Skeletal muscle cell (primary cell): Measurements from ENCODE around the gene CTNNA3.
"Not testable (repeated sequence)": the region's sequence is repeated elsewhere in the genome, so short reads cannot be mapped to it uniquely, and the experiment has no call there.

Experiments used
- DNase-seq: peaks from one replicate; pipeline ENCODE4 v3.0.0-alpha.2; 2010; ENCODE audit warnings: low read depth
- H3K4me3 ChIP-seq: 2 replicates; pipeline ENCODE4 v1.5.1; 2011; ENCODE audit warnings: low read depth, mild to moderate bottlenecking, control low read depth, low read length, moderate library complexity

The CTNNA3 gene

GRCh38 chr10:67402620-67403019, 293.4 kb downstream of the CTNNA3 start:
- H3K4me3 ChIP-seq, result no peak overlapping the region
- DNase-seq, result no peak

GRCh38 chr10:67401711-67402110, 294.3 kb downstream of the CTNNA3 start:
- DNase-seq, result no peak
- H3K4me3 ChIP-seq, result no peak overlapping the region

GRCh38 chr10:67386841-67387533, 309.0 kb downstream of the CTNNA3 start:
- H3K4me3 ChIP-seq, DNase-seq: not testable (repeated sequence)

GRCh38 chr10:67386260-67386659, 309.7 kb downstream of the CTNNA3 start:
- DNase-seq, result no peak
- no peak overlapping the region for H3K4me3 ChIP-seq

GRCh38 chr10:67385566-67385965, 310.4 kb downstream of the CTNNA3 start:
- no peak for DNase-seq
- no peak overlapping the region for H3K4me3 ChIP-seq

GRCh38 chr10:67385089-67385488, 310.9 kb downstream of the CTNNA3 start:
- no peak overlapping the region for H3K4me3 ChIP-seq
- DNase-seq, result no peak

- no peak for DNase-seq
- H3K4me3 ChIP-seq, result no peak overlapping the region
Observed at GRCh38 chr10:67331121-67331910, 364.7 kb downstream of the CTNNA3 start.

GRCh38 chr10:67327626-67328535, 368.1 kb downstream of the CTNNA3 start:
- no peak for DNase-seq
- H3K4me3 ChIP-seq, result no peak overlapping the region

- no peak overlapping the region for H3K4me3 ChIP-seq
- no peak for DNase-seq
Observed at GRCh38 chr10:67319976-67320375, 376.0 kb downstream of the CTNNA3 start.

- H3K4me3 ChIP-seq, result no peak overlapping the region
- no peak for DNase-seq
Observed at GRCh38 chr10:67308912-67309311, 387.1 kb downstream of the CTNNA3 start.

- DNase-seq, result no peak
Observed at GRCh38 chr10:67306588-67307205, 389.3 kb downstream of the CTNNA3 start.

GRCh38 chr10:67302701-67303100, 393.3 kb downstream of the CTNNA3 start:
- H3K4me3 ChIP-seq, result no peak overlapping the region
- DNase-seq, result no peak

More at GRCh38 chr10:67306588-67307205, 389.3 kb downstream of the CTNNA3 start:
- H3K4me3 ChIP-seq, result no peak overlapping the region

GRCh38 chr10:67299761-67300160, 396.2 kb downstream of the CTNNA3 start:
- no peak for DNase-seq
- H3K4me3 ChIP-seq, result no peak overlapping the region

GRCh38 chr10:67297637-67298181, 398.3 kb downstream of the CTNNA3 start:
- no peak for DNase-seq
- no peak overlapping the region for H3K4me3 ChIP-seq

- no peak overlapping the region for H3K4me3 ChIP-seq
- no peak for DNase-seq
Observed at GRCh38 chr10:67296926-67297325, 399.1 kb downstream of the CTNNA3 start.

GRCh38 chr10:67288688-67289410, 407.1 kb downstream of the CTNNA3 start:
- DNase-seq, result no peak
- H3K4me3 ChIP-seq, result no peak overlapping the region

GRCh38 chr10:67284589-67284988, 411.4 kb downstream of the CTNNA3 start:
- H3K4me3 ChIP-seq, result no peak overlapping the region
- no peak for DNase-seq

GRCh38 chr10:67282871-67283270, 413.1 kb downstream of the CTNNA3 start:
- no peak overlapping the region for H3K4me3 ChIP-seq
- no peak for DNase-seq

GRCh38 chr10:67280405-67280804, 415.6 kb downstream of the CTNNA3 start:
- DNase-seq, result no peak
- H3K4me3 ChIP-seq, result no peak overlapping the region
